Germinal center (tissue), 1 donor: ENCODE results near the gene SUN1.
A peak's percentile ranks its signal among the peaks of the same experiment; 100 is the strongest.

Experiments
- DNase-seq: peaks from one replicate; pipeline ENCODE4 v3.0.0; 2012; ENCODE audit warnings: mixed read lengths, low spot score

SUN1 gene

DNA sequence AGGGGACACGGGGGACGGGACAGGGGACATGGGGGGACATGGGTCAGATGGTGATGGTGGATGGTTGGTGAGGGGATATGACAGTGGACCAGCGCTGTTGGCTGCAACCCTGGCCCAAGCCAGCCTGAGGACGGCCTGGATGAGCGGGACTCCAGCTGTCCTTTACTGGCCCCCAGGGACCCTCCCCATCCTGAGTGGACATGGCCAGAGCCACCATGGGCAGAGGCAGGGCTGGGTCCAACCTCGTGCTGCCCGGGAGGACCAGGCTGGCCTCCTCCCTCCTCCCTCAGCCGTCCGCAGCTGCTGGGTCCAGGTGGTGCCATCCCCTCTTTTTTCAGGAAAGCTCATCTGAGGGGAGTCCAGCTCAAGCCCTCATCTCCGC is 74.5 kb downstream of the SUN1 start:
- DNase-seq, result no peak

- no peak for DNase-seq
These were observed 75.1 kb downstream of the SUN1 start for GRCh38 chr7:907158-907980.

GRCh38 chr7:908159-908581 is 75.9 kb downstream of the SUN1 start:
- DNase-seq, result no peak

DNA sequence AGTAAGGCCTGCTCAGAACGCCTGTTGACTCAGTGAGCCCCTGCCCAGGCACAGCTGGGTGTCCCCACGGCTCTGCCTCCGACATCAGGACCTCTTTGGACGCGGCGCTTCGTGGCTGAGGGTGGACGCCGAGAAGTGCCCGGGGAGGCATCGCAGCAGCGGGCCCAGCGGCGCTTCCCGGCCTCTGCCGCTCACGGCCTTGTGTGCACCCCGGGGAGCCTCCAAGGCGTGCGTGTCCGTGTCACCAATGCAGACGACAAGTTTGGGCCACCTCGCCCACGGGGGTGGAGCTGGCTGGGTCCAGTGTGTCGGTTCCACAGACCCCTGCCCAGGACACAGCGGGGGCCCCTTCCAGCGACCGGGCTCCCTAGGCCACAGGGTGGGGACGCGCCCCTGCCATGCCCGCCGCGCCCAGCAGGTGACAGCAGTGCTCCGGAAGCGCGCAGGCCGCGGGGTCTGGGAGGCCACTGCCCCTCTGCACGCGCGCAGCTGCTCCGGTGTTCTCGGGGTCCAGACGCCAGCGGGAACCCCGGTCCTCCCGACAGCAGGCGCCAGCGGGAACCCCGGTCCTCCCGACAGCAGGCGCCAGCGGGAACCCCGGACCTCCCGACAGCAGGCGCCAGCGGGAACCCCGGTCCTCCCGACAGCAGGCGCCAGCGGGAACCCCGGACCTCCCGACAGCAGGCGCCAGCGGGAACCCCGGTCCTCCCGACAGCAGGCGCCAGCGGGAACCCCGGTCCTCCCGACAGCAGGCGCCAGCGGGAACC is 76.5 kb downstream of the SUN1 start:
- DNase-seq, result peak; percentile 80

DNA sequence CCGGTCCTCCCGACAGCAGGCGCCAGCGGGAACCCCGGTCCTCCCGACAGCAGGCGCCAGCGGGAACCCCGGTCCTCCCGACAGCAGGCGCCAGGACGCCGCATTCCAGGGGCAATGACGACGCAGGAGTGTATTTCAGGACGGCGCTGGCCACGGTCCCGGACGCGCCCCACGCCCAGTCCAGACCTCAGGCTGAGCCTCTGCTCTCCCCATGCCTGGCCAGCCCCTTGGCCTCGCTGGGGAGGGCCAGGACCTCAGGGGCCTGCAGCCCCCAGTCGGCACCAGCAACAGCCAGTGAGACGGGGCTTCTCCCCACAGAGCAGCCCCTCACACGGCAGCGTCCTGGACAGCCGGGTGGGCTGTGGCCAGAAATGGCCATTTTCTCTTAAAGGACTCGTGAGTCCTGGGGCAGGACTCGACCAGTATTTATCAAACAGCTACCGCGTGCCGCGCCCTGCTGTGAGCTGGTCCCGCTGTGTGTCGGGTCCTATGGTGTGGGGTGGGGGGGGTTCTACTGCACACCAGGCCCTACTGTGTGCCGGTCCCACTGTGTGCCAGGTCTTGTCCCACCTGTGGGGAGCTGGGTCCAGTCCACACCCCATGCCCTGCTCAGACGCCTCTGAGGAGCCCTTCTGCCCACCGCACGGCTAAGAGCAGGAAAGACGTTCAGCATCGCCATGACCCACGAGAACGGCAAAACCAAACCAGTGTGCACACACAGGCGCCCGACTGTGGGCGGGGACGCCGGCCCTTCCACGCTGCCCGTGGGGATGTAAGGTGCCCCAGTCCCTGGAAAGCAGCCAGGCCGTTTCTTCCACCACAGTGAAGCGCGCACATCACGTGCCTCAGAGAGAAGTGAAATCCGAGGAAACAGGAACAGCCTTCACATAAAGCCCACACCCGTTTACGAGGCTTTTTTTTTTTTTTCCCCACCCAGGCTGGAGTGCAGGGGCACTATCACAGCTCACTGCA is 77.4 kb downstream of the SUN1 start:
- peak; percentile 74 for DNase-seq

GRCh38 chr7:910441-910861 is 78.2 kb downstream of the SUN1 start:
- DNase-seq, result no peak

DNA sequence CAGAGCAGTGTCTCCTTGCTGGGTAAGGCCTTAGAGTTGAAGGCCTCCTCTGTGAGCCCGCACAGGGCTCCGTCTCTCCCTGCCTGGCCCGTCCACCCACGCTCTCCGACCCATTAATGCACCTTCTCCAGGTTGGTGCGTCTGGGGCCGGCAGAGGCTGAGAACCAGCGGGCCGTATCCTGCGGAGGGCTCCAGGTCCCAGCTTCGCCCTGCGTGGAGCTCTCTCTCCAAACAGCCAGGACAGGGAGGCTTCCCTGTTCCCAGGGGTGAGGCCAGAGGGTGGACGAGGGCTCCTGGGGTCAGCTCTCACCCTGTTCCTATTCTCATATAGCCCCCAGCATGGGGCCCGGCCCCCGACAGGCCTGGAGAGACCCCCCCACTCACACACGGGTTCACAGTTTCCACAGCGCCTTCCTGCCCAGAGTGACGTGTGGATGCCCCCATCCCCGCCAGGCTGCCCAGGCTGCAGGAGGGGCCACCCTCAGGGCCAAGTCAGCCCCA is 78.7 kb downstream of the SUN1 start:
- no peak for DNase-seq

- no peak for DNase-seq
These were observed 79.7 kb downstream of the SUN1 start for GRCh38 chr7:911791-912480.

- no peak for DNase-seq
These were observed 81.7 kb downstream of the SUN1 start for GRCh38 chr7:913736-914520.

DNA sequence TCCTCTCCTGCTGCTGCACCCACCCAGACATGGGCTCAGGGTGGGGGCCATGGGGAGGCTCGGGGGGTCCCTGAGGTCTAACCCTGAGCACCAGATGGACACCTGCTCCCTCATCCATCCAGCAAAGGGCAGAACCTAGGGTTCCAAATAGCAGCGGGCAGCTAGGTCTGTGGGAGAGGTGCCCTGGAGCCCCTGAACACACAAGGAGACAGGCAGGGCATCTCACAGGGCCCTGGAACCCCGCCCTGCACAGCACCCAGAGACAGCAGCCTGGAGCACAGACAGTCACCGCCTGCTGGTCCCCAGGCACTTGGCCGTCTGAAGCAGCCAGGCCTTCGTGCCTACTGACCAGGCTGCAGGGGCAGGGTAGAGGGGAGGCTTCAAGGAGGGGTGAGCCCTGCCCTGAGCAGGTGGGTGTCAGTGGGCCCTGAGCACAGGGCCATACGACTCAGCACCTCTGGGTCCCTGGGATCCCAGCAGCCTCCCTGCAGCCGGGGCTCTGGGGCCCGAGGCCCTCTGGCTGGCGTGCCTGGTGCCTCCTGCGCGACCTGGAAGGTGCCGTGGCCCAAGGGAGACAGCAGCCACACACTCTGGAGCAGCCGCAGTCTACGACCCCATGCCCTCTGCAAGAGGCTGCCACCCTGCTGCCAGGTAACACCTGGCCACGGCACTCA is 82.4 kb downstream of the SUN1 start:
- DNase-seq, result no peak

DNA sequence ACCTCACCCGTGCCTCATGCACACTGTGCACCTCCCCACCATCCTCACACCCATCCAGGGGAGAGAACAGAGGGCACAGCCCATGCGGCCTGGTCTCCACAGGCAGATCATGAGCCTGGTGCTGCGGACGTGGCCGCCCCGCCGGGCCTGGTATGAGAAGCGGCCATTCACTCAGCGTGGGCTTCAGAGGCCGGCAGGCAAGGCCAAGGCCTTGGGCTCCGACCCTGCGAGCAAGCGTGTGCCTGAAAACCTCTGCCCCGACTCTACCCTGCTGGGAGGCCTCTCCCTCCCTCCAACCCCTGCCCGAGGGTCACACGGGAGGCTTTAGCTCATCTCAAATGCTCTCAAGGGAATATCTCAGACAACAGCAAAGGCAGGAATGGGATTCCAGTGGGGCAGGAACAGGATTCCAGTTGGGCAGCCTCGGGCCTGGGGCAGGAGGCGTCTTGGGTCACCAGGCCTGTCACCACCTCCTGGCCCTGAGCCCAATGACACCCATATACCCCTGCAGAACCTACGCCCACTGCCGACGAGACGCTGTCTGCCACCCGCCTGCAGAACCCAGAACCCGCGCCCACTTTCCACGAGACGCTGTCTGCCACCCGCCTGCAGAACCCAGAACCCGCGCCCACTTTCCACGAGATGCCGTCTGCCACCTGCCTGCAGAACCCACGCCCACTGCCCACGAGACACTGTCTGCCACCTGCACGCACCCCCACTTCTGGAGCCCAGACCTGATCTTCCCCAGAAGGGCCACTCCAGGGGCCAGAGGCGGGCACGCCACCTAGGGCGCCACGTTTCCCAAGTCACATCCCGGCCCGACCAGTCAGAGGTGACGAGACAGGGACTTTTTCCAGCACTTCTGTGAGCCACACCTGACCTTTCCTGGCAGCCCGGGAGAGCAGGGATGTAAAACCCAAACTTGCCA is 83.3 kb downstream of the SUN1 start:
- DNase-seq, result no peak

GRCh38 chr7:916291-916941 is 84.1 kb downstream of the SUN1 start:
- DNase-seq, result no peak

GRCh38 chr7:917255-918117 is 85.2 kb downstream of the SUN1 start:
- no peak for DNase-seq

GRCh38 chr7:918118-918425 is 85.8 kb downstream of the SUN1 start:
- DNase-seq, result no peak

GRCh38 chr7:918441-919113 is 86.3 kb downstream of the SUN1 start:
- DNase-seq, result no peak

GRCh38 chr7:919114-919442 is 86.8 kb downstream of the SUN1 start:
- no peak for DNase-seq

DNA sequence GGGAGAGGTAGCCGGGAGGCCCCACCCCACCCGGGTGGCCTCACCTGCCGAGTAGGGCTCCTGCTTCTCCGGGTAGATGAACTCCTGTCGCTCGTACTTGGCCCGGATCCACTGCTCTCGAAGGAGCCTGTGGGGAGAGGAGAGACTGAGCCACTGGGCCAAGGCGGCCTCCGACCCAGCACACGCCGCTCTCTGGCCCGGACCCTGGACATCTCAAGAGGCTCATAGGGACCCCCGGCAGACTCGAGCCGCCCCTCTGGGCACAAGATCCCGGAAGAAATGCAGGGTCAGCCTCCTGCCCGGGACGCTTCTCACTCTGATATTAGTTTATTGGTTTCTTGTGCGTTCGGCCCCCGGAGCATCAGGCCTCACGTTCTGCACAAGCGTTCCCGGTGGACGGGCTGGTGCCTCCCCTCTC is 87.7 kb downstream of the SUN1 start:
- no peak for DNase-seq
